Fibroblast of skin of back (primary cell): ENCODE measurements around the gene RAB5IF.
A peak's percentile ranks its signal among the peaks of the same experiment; 100 is the strongest.
"Not testable (repeated sequence)": the region's sequence is repeated elsewhere in the genome, so short reads cannot be mapped to it uniquely, and the experiment has no call there.

Experiments
- DNase-seq: peaks from one replicate; pipeline ENCODE4 v3.0.0-alpha.2; 2013

Gene RAB5IF

GRCh38 chr20:36587388-36588070 lies 18.1 kb upstream of the RAB5IF start:
- no peak for DNase-seq

- no peak for DNase-seq
Observed at GRCh38 chr20:36591281-36591680, 14.3 kb upstream of the RAB5IF start.

GRCh38 chr20:36591854-36592641 lies 13.5 kb upstream of the RAB5IF start:
- DNase-seq: peak; percentile 56

GRCh38 chr20:36593347-36593929 lies 12.1 kb upstream of the RAB5IF start:
- no peak for DNase-seq

GRCh38 chr20:36599912-36600345 lies 5.7 kb upstream of the RAB5IF start:
- no peak for DNase-seq

- DNase-seq: no peak
Observed at GRCh38 chr20:36601540-36601939, 4.0 kb upstream of the RAB5IF start.

GRCh38 chr20:36604952-36605398 lies 604 bp upstream of the RAB5IF start:
- no peak for DNase-seq

- DNase-seq: peak; percentile 24
Observed at GRCh38 chr20:36606158-36607066, 833 bp downstream of the RAB5IF start.

- no peak for DNase-seq
Observed at GRCh38 chr20:36607586-36608387, 2.2 kb downstream of the RAB5IF start.

GRCh38 chr20:36608388-36608728 lies 2.8 kb downstream of the RAB5IF start:
- DNase-seq: not testable (repeated sequence)

- DNase-seq: no peak
Observed at GRCh38 chr20:36611625-36612024, 6.0 kb downstream of the RAB5IF start.

GRCh38 chr20:36613974-36614373 lies 8.4 kb downstream of the RAB5IF start:
- DNase-seq: no peak

- DNase-seq: no peak
Observed at GRCh38 chr20:36614781-36615557, 9.4 kb downstream of the RAB5IF start.

GRCh38 chr20:36620917-36621316 lies 15.3 kb downstream of the RAB5IF start:
- no peak for DNase-seq

GRCh38 chr20:36623444-36623843 lies 17.9 kb downstream of the RAB5IF start:
- no peak for DNase-seq

GRCh38 chr20:36624068-36624943 lies 18.7 kb downstream of the RAB5IF start:
- no peak for DNase-seq

- no peak for DNase-seq
Observed at GRCh38 chr20:36624944-36625324, 19.4 kb downstream of the RAB5IF start.

GRCh38 chr20:36628076-36628475 lies 22.5 kb downstream of the RAB5IF start:
- DNase-seq: no peak

- DNase-seq: peak; percentile 27
Observed at GRCh38 chr20:36629719-36630681, 24.4 kb downstream of the RAB5IF start.
